Lung microvascular endothelial cell (primary cell): ENCODE results near the gene PNPLA2. TPM values are rescaled to one million over a fixed set of nuclear protein-coding genes. Genes with fewer than 3 reads are reported as not detected.

Experiments used
- DNase-seq, 2 donors: peaks; one replicate each; pipeline versions ENCODE4 v3.0.0 to v3.0.0-alpha.2; 2010; ENCODE audit warnings: low read depth in 2 of 2
- total RNA-seq: library from RNA; depleted of rRNA; stranded (reverse); fragments of >200 nt; gene quantifications from 2 replicates; pipeline ENCODE4 v1.2.1, GENCODE V29; 2014

PNPLA2 gene
- total RNA-seq, 1 donor from 2014 or later = 50.6 TPM

- DNase-seq = no peak
Observed at GRCh38 chr11:815675-816432, 2.9 kb upstream of the PNPLA2 start.

GRCh38 chr11:816433-816779 is 2.3 kb upstream of the PNPLA2 start:
- no peak for DNase-seq

- peak; percentile 89 to 93 for DNase-seq
Observed at GRCh38 chr11:819129-819931, 616 bp downstream of the PNPLA2 start.

- peak; percentile 77 to 92 for DNase-seq
Observed at GRCh38 chr11:819943-820649, 1.4 kb downstream of the PNPLA2 start.

GRCh38 chr11:820655-821511 is 2.2 kb downstream of the PNPLA2 start:
- DNase-seq = peak in 1 of 2 donors; percentile 64

GRCh38 chr11:821512-822371 is 3.0 kb downstream of the PNPLA2 start:
- DNase-seq = no peak

- no peak for DNase-seq
Observed at GRCh38 chr11:823441-824291, 5.0 kb downstream of the PNPLA2 start.

- no peak for DNase-seq
Observed at GRCh38 chr11:824292-824880, 5.7 kb downstream of the PNPLA2 start.

GRCh38 chr11:824942-825341 is 6.2 kb downstream of the PNPLA2 start:
- no peak for DNase-seq

- no peak for DNase-seq
Observed at GRCh38 chr11:825366-826226, 6.9 kb downstream of the PNPLA2 start.

- no peak for DNase-seq
Observed at GRCh38 chr11:826227-826621, 7.5 kb downstream of the PNPLA2 start.

- no peak for DNase-seq
Observed at GRCh38 chr11:826836-827145, 8.1 kb downstream of the PNPLA2 start.

GRCh38 chr11:827146-827896 is 8.6 kb downstream of the PNPLA2 start:
- no peak for DNase-seq

GRCh38 chr11:827897-828192 is 9.1 kb downstream of the PNPLA2 start, which contains the start of gene CRACR2B:
CRACR2B (plus strand) TSS chr11:827919; CDS start chr11:828608, 689 bp downstream.
- DNase-seq = no peak

GRCh38 chr11:828506-829175 is 9.9 kb downstream of the PNPLA2 start:
- no peak for DNase-seq

- DNase-seq = peak; percentile 72 to 98
Observed at GRCh38 chr11:829176-829846, 10.6 kb downstream of the PNPLA2 start.
